NCI-H2107 treated with DMSO at 0.1 percent for 48 hours (cell line): ENCODE measurements around the gene ETV3.

Source experiments
- DNase-seq: peaks from one replicate; lab custom pipeline; 2025; ENCODE audit not compliant: unreplicated experiment; lab: John Stamatoyannopoulos, UW

ETV3 gene

GRCh38 chr1:157095091-157095490 is 43.1 kb downstream of the ETV3 start:
- DNase-seq: no peak

- DNase-seq: no peak
Measured at GRCh38 chr1:157092831-157093230, 45.4 kb downstream of the ETV3 start.

GRCh38 chr1:157091668-157092273 is 46.4 kb downstream of the ETV3 start:
- DNase-seq: no peak

GRCh38 chr1:157091186-157091585 is 47.0 kb downstream of the ETV3 start:
- no peak for DNase-seq

GRCh38 chr1:157090771-157091170 is 47.4 kb downstream of the ETV3 start:
- DNase-seq: no peak

- peak; percentile 52 for DNase-seq
Measured at GRCh38 chr1:157090196-157090647, 48.0 kb downstream of the ETV3 start.

- no peak for DNase-seq
Measured at GRCh38 chr1:157089789-157090188, 48.4 kb downstream of the ETV3 start.

GRCh38 chr1:157088607-157089006 is 49.6 kb downstream of the ETV3 start:
- no peak for DNase-seq

GRCh38 chr1:157087030-157087429 is 51.2 kb downstream of the ETV3 start:
- DNase-seq: no peak

GRCh38 chr1:157086299-157086698 is 51.9 kb downstream of the ETV3 start:
- DNase-seq: no peak

GRCh38 chr1:157085421-157085820 is 52.8 kb downstream of the ETV3 start:
- no peak for DNase-seq

- DNase-seq: no peak
Measured at GRCh38 chr1:157084720-157085119, 53.5 kb downstream of the ETV3 start.

GRCh38 chr1:157081707-157082106 is 56.5 kb downstream of the ETV3 start:
- no peak for DNase-seq

- DNase-seq: no peak
Measured at GRCh38 chr1:157080714-157081113, 57.5 kb downstream of the ETV3 start.

GRCh38 chr1:157077394-157077793 is 60.8 kb downstream of the ETV3 start:
- DNase-seq: no peak

- peak; percentile 42 for DNase-seq
Measured at GRCh38 chr1:157073944-157074685, 64.1 kb downstream of the ETV3 start.
